Activated CD4-positive, alpha-beta T cell treated with anti-CD3 and anti-CD28 coated beads, Interleukin-2, amount 50 U/mL, for 16 hours (primary cell): ENCODE data around the gene HDAC4.

Source experiments
- DNase-seq: peaks from one replicate; pipeline ENCODE4 v3.0.0-alpha.2; 2020

The HDAC4 gene

GRCh38 chr2:239381709-239382134 is 19.1 kb downstream of the HDAC4 start:
- DNase-seq: no peak

- peak; percentile 65 for DNase-seq
These were observed 19.8 kb downstream of the HDAC4 start for GRCh38 chr2:239380831-239381708.

DNA sequence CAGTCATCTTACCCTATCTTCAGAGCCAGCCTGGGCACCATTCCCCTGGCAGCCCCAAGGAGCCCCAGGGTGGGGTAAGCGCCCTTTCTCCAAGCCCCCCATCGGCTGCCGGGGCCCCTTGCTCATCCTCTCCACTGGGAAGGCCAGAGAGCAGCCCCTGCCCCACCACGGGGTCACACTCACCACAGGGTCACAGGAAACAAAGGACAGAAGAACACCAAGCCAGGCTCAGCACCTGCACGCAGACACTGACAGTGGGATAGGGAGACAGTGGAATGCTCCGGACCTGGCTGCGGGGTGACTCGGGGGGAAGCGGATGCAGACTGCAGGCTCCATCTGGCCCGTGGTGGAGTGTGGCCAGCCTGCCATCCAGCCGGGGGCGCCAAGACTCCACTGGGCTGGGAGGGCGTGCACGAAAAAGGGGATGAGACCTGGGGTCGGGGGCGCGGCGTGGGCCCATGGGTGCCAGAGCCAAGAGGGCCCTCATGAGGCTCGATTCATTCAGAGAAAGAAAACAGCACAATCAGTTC is 21.1 kb downstream of the HDAC4 start:
- no peak for DNase-seq

GRCh38 chr2:239378918-239379640 is 21.7 kb downstream of the HDAC4 start:
- no peak for DNase-seq

- no peak for DNase-seq
These were observed 22.6 kb downstream of the HDAC4 start for GRCh38 chr2:239378021-239378917.

GRCh38 chr2:239377591-239377990 is 23.2 kb downstream of the HDAC4 start:
- DNase-seq: no peak

DNA sequence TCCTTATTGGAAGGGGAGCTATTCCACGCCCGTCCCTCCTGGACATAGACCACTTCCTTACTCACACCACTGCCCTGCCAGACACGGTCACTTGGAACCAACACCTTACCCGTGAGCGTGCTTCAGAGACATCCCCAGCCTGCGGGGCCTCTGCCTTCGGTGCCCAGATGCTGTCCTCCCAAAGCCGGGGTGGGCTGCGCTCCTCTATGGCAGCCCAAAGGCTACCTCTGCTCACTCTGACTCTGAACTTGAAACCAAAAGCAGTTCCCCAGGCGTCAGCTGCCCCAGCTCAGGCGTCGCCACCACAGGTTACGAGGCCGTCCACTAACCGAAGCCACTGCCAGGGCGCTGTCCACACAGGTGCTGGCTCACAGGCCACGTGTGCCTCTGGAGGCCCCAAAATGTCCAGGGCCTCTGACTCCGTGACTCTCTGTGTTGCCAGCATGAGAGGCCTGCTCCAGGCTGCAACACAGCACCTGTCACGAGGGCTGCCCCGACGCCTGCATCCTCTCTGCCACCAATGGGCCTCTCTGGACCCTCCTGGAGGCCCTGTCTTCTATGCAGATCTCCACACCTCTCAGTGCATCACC is 23.8 kb downstream of the HDAC4 start:
- no peak for DNase-seq

DNA sequence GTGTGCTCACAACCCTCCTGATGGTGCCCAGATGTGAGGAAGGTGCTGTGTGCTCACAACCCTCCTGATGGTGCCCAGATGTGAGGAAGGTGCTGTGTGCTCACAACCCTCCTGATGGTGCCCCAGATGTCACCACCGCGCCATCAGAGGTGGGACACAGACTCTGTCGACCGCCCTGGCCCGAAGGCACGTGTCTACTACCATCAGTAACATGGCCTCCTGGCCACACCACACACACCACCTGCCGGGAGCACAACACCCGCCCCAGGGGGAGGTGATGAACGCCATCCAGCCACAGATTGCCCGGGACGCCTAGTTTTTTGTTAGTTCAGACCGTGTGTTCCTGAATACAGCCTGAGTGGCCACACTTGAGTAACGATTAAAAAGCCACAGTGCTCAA is 24.5 kb downstream of the HDAC4 start:
- no peak for DNase-seq

DNA sequence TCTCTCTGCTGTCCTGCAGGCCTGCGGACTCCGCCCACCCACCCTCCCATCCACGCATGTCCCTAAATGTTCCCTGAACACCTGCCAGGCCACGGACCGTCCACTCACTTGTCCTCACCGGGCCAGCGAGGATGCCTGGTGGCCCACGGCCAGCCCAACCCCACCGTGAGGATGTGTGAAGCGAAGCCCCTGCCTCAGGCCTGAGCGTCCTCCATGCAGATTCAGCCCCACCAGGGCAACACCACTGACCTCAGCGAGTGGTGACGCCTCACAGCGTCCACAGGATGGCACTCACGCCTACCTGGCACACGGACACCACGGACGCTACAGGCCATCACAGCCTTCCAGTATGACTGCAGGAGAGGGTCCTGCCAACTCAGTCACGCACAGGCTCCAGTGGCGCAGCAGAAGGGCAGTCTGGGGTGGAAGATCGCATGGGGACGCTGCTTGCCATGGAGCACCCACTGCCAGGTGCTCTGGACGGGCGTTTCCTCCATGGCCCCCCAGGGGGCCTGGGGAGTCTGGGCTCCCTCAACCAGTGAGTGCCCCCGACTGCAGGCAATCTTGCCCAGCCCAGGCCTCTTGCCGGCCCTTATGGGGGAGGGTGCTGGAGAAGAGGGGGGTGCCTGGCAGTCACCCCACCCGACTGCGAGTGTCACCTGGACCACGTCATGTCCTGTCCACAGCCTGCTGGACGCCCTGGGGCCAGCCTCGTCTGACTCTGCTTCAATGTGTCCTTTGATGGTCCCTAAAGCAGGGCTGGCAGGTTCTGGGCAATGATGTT is 25.4 kb downstream of the HDAC4 start:
- DNase-seq: no peak

DNA sequence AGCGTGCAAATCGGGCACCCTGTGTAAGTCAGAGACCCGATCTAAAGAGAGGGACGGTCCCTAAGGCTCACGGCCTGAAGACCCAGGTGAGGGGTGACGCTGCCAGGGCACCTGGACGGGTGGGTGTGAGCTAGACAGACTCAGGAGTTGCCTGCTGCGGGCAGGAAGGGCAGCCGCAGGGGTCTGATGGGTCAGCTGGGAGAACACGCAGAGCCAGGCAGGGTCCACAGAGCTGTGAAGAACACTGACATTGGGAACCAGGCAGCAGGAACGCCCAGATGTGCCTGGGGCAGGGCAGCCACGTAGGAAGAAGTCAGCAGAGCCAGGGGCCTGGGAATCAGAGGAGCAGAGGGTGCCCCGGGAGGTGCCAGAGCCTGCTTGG is 25.9 kb downstream of the HDAC4 start:
- DNase-seq: no peak

- no peak for DNase-seq
These were observed 28.0 kb downstream of the HDAC4 start for GRCh38 chr2:239372835-239373234.

- DNase-seq: no peak
These were observed 28.8 kb downstream of the HDAC4 start for GRCh38 chr2:239371726-239372686.

DNA sequence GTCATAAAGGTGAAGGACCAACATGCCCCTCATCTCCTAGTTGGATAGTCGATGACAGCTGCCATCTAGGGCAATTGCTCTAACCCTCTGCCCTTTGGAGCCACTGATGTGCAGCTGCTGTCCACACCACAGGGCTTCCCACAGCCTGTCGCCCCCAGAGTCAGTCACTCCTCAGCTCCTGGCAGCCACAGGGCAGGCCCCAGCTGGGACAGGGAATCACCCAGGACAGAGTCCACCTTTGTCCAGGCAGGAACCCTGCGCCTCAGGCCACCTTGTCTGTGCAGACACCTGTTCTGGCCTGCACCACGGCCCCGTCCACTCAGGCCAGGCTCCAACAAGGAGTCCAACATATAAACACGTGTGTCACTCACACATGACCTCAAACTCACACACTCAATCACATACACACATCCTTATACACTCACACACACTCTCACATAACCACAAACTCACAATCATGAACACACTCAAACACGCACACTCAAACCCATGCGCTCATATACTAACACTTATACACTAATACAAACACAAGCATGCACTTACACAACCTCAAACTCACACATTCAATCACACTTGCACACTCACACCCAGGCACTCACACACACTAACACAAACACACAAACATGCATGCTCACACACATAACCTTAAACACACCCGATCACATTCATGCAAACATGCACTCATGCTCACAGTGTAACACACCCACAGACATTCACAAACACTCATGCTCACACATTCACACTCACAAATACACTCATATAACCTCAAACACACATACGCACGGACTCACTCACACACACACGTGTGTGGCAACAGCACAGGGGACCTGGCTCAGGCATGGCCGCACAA is 29.7 kb downstream of the HDAC4 start:
- no peak for DNase-seq

DNA sequence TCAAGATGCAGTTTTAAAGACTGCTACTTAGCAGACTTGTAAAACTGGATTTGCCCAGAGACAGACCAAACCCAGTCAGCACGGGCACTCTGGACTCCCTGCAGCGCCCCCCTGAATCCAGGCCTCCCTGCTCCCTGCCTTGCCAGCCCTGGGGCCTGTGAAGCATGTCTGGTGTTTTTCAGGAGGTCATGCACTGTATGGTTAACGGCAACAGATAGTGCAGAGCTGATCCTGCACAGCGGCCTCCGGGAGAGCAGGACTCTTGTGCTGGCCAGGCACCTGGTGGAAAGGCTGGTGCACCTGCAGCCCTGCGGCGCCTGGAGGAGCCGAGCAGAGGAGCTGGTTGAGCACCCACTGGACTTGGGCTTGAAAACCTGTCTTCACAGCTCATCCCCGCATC is 30.4 kb downstream of the HDAC4 start:
- DNase-seq: no peak

GRCh38 chr2:239369631-239370161 is 31.1 kb downstream of the HDAC4 start:
- DNase-seq: peak; percentile 79

DNA sequence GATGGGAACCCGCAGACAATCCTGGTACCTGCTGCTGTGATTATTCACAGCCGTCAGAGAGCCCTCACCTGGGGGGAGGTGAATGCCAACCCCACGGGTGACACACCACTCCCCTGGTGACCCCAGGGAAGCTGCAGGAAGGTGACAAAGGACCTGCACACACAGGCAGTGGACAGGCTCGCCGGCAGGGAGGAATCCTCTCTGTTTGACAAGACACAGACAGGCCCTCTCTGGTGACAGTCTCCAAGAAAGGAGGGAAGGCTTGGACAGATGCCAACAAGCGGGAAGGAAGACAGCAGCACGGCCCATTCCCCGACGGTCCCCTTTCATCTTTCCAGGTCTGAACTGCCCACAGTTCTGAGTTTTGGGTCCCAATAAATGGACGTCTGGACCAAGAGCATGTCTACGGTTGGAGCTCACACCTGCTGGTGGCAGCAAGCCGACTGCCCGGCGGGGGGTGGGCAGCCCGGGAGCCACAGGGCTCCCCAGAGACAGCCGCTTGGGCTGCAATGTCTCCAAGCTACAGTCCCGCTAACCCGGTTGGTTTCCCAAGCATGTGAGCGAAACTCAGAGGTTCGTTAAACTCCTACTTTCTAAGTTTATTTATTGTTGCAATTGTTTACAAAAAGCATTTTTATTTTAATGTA is 31.8 kb downstream of the HDAC4 start:
- DNase-seq: no peak

DNA sequence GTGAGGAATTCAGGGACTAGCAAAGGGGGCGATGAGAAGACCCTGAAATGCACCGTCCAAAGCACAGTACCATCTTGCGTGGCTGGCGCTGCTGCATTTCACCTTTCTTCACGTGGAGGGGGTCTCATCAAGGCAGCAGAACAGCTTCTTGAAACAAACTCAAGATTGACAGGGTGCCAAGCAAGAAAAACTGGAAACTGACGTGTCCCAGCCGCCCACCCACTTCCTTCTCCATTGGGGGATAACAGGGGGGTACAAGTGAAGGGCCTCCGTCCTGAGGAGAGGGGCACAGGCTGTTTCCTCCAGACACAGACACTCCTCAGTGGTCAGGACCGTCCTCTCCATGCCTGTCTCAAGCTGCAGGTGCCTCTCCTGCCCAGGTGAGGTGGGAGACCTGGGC is 32.5 kb downstream of the HDAC4 start:
- DNase-seq: no peak

DNA sequence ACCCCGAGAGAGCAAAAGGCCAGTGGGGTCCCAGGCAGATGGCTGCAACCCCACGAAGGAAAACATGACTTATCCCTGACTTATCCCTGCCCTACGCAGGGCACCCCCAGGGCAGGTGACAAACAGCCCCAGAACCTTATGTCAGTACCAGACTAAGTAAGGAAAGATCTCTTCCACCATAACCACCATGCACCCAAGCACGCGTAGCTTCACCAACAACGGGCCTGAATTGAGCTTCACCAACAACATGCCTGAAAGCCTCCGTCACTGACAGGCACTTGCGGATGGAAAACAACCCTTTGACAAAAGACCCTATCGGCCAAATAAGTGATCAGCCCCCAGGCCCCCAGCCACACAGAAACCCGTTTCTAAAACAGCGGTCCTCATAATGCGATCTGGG is 34.1 kb downstream of the HDAC4 start:
- no peak for DNase-seq
